CD4-positive, alpha-beta T cell treated with Interleukin-4 for 1 hour (primary cell): ENCODE data around the gene TPCN2.

Experiments
- DNase-seq, 2 donors: peaks; one replicate each; pipeline ENCODE4 v3.0.0-alpha.2; 2020 to 2022

Gene TPCN2

DNA sequence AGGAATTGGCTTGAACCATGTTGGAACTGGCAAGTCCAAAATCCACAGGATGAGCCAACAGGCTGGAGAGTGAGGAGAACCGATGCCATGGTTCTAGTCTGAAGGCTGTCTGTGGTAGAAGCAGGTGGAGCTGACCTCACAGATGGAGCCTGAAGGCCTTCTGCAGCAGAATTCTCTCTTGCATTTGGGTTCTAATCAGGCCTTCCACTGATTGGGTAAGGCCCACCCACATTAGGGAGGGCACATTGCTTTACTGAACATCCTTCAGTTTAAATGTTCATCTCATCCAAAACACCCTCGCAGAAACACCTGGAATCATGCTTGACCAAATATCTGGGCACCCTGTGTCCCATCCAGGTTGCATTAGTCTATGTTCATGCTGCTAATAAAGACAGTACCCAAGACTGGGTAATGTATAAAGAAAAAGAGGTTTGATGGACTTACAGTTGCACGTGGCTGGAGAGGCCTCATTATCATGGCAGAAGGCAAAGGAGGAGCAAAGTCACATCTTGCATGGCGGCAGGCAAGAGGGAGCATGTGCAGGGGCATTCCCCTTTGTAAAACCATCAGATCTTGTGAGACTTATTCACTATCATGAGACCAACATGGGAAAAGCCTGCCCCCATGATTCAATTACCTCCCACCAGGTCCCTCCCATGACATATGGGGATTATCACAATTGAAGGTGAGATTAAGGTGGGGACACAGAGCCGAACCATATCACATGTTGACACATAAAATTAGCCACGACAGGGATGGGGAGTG is 122.9 kb downstream of the TPCN2 start:
- DNase-seq: no peak

- DNase-seq: no peak
These were observed 123.9 kb downstream of the TPCN2 start for GRCh38 chr11:69172674-69173073.

GRCh38 chr11:69173331-69173730 is 124.6 kb downstream of the TPCN2 start:
- no peak for DNase-seq

GRCh38 chr11:69173925-69174581 is 125.3 kb downstream of the TPCN2 start:
- no peak for DNase-seq

- no peak for DNase-seq
These were observed 126.1 kb downstream of the TPCN2 start for GRCh38 chr11:69174841-69175240.

DNA sequence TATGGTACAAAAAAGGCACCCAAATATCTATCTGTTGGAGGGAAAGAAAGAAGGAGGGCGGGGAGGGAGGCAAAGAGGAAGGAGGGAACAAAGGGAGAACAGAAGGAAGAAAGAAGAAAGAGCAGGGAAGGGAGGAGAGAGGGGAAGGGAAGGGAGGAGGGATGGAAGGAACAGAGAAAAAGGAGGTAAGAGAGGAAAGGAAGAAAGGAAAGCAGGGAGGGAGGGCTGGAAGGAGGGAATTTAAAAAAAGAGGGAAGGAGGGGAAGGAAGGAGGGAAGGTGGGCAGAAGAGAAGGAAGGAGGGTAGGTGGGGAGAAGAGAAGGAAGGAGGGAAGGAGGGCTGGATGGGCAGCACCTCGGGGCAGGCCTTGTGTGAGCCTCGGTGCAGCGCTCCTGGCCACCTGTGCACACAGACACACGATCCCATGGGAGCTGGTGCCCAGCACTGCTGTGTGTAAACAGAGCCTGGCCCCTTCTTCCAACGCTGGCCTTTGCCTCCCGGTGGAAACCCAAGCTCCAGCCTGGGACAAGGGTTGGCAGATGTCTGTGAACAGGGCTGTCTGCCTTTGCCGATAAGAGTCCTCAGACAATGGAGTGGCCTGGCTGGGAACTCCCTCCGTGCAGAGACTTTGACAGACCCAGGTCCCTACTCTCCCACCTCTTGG is 130.2 kb downstream of the TPCN2 start:
- no peak for DNase-seq

- DNase-seq: no peak
These were observed 131.5 kb downstream of the TPCN2 start for GRCh38 chr11:69180226-69180625.

- no peak for DNase-seq
These were observed 132.0 kb downstream of the TPCN2 start for GRCh38 chr11:69180726-69181125.

GRCh38 chr11:69183613-69184012 is 134.9 kb downstream of the TPCN2 start:
- DNase-seq: no peak
